BE2C (cell line): ENCODE results near the gene RETREG1.

ENCODE experiments used
- DNase-seq: peaks from one replicate; pipeline ENCODE4 v3.0.0-alpha.2; 2020
- H3K27me3 ChIP-seq: fragments of 250-450 bp; sonication (Bioruptor Pico); 2 replicates; pipeline ENCODE4 v1.5.1; 2020; ENCODE audit warnings: mild to moderate bottlenecking
- H3K36me3 ChIP-seq: fragments of 250-450 bp; sonication (Bioruptor Pico); 2 replicates; pipeline ENCODE4 v1.5.1; 2020; ENCODE audit warnings: mild to moderate bottlenecking
- H3K4me1 ChIP-seq: fragments of 250-450 bp; sonication (Bioruptor Pico); 2 replicates; pipeline ENCODE4 v1.5.1; 2020
- H3K4me3 ChIP-seq: 2 replicates; pipeline ENCODE4 v1.5.1; 2011; ENCODE audit warnings: low read depth, low read length
- H3K9me3 ChIP-seq: fragments of 250-450 bp; sonication (Bioruptor Pico); 2 replicates; pipeline ENCODE4 v1.5.1; 2020
- TF ChIP-seq, protein P1 (sequence below): IDR thresholded peaks from 2 replicates; pipeline ENCODE4 v1.5.1; 2012; ENCODE audit warnings: mild to moderate bottlenecking, low read depth, low read length

The RETREG1 gene

GRCh38 chr5:16461782-16462181, 155.0 kb downstream of the RETREG1 start:
- no peaks in the 10 kb centered on the region for H3K27me3 ChIP-seq
- no peak overlapping the region for H3K4me3 ChIP-seq
- no peaks in the 10 kb centered on the region for H3K9me3 ChIP-seq
- TF ChIP-seq, protein P1, sequence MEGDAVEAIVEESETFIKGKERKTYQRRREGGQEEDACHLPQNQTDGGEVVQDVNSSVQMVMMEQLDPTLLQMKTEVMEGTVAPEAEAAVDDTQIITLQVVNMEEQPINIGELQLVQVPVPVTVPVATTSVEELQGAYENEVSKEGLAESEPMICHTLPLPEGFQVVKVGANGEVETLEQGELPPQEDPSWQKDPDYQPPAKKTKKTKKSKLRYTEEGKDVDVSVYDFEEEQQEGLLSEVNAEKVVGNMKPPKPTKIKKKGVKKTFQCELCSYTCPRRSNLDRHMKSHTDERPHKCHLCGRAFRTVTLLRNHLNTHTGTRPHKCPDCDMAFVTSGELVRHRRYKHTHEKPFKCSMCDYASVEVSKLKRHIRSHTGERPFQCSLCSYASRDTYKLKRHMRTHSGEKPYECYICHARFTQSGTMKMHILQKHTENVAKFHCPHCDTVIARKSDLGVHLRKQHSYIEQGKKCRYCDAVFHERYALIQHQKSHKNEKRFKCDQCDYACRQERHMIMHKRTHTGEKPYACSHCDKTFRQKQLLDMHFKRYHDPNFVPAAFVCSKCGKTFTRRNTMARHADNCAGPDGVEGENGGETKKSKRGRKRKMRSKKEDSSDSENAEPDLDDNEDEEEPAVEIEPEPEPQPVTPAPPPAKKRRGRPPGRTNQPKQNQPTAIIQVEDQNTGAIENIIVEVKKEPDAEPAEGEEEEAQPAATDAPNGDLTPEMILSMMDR = no peak
- no peak for DNase-seq
- no peaks in the 10 kb centered on the region for H3K4me1 ChIP-seq
- H3K36me3 ChIP-seq = peaks cover 57% of the 10 kb centered on the region

DNA sequence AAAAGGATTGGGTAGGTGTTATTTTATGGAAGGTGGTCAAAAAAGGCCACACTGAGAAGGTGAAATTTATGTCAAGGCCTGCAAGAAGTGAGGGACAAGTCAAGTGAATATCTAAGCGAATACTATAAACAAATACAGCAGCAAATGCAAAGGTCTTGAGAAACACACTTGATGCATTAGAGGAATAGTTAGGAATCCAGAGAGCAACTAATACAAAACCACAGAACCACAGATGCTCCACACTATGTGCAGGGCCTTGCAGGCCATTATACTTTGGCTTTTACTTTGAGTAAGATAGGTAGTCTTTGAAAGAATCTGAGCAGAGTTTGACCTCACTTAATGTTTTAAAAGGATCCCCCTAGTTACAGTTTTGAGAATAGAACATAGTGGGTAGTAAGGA, 155.8 kb downstream of the RETREG1 start:
- Histone ChIP-seq H3K4me1 (peaks cover 2% of the 10 kb centered on the region), H3K4me3 (no peak overlapping the region), H3K9me3 (no peaks in the 10 kb centered on the region), H3K27me3 (no peaks in the 10 kb centered on the region), H3K36me3 (peaks cover 63% of the 10 kb centered on the region)
- TF ChIP-seq, protein P1 = no peak
- DNase-seq = no peak

- Histone ChIP-seq H3K36me3 (peaks cover 78% of the 10 kb centered on the region), H3K4me1 (peaks cover 9% of the 10 kb centered on the region), H3K4me3 (no peak overlapping the region), H3K27me3 (no peaks in the 10 kb centered on the region), H3K9me3 (no peaks in the 10 kb centered on the region)
- TF ChIP-seq, protein P1 = no peak
- DNase-seq = no peak
Measured at GRCh38 chr5:16459451-16459850, 157.3 kb downstream of the RETREG1 start.

GRCh38 chr5:16457853-16458252, 158.9 kb downstream of the RETREG1 start:
- H3K4me1 ChIP-seq = peaks cover 15% of the 10 kb centered on the region
- H3K9me3 ChIP-seq = no peaks in the 10 kb centered on the region
- H3K27me3 ChIP-seq = no peaks in the 10 kb centered on the region
- H3K36me3 ChIP-seq = peaks cover 80% of the 10 kb centered on the region
- no peak for DNase-seq
- TF ChIP-seq, protein P1 = no peak
- no peak overlapping the region for H3K4me3 ChIP-seq

GRCh38 chr5:16457451-16457850, 159.3 kb downstream of the RETREG1 start:
- TF ChIP-seq, protein P1 = peak; percentile 43
- no peaks in the 10 kb centered on the region for H3K27me3 ChIP-seq
- no peak overlapping the region for H3K4me3 ChIP-seq
- H3K4me1 ChIP-seq = peaks cover 19% of the 10 kb centered on the region
- peaks cover 80% of the 10 kb centered on the region for H3K36me3 ChIP-seq
- DNase-seq = no peak
- H3K9me3 ChIP-seq = no peaks in the 10 kb centered on the region

DNA sequence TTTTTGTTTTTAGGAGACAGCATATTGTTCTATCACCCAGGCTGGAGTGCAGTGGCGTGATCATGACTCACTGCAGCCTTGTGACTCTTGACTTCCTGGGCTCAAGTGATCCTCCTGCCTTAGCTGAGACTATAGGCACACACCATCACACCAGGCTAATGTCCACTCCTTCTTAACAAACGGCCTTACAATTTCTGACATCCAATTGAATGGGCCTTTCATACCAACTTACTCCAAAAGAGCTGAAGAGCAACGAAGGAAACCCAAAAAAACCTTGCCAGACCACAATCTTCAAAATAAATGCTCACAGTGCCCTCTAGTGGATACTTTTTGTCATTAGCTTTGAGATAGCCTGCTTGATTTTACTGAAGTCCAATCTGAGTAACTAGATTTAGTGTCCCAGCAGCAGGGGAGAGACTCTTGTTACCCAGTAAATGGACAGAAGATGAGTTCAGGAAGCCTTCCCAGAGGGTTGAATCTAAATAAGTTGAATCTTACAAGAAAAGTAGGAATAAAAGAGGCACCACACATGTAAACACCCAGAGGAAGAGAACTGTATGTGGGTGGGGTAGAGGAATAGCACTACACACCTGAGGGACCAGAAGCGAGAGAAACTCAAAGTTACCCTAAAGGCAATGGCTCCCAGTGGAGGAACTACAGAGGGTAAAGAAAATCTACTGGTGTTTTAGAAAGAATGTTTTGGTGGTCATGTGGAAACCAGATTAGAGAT, 160.5 kb downstream of the RETREG1 start:
- H3K4me3 ChIP-seq = no peak overlapping the region
- H3K9me3 ChIP-seq = no peaks in the 10 kb centered on the region
- peaks cover 20% of the 10 kb centered on the region for H3K4me1 ChIP-seq
- no peaks in the 10 kb centered on the region for H3K27me3 ChIP-seq
- TF ChIP-seq, protein P1 = peak; percentile 77
- H3K36me3 ChIP-seq = peaks cover 80% of the 10 kb centered on the region
- DNase-seq = no peak
